GM18502 (cell line): ENCODE measurements around the gene TEX51.

Source experiments
- ATAC-seq: cut with Tn5 transposase; IDR thresholded peaks from one replicate; pipeline ENCODE4 v1.9.1; 2021; ENCODE audit warnings: mild to moderate bottlenecking; ENCODE audit not compliant: unreplicated experiment, poor library complexity

Gene TEX51

GRCh38 chr2:126946318-126947102 is 47.8 kb downstream of the TEX51 start:
- no peak for ATAC-seq

DNA sequence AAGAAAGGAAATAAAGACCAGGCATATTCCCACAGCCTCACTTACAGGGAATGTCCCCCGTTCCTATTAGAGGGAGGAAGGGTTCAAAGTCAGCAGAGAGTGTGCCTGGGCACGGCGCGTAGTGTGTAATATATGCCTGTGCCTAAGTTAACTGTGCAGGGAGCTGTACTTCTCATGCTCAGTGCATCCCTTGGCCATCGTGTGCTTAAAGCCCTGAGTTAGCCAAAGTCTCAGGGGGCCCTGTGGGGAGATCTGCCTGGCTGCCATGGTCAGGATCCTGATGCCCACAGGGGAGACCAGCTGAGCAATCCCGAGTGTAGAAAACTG is 48.4 kb downstream of the TEX51 start:
- ATAC-seq, result no peak

GRCh38 chr2:126949775-126950174 is 51.1 kb downstream of the TEX51 start:
- no peak for ATAC-seq

DNA sequence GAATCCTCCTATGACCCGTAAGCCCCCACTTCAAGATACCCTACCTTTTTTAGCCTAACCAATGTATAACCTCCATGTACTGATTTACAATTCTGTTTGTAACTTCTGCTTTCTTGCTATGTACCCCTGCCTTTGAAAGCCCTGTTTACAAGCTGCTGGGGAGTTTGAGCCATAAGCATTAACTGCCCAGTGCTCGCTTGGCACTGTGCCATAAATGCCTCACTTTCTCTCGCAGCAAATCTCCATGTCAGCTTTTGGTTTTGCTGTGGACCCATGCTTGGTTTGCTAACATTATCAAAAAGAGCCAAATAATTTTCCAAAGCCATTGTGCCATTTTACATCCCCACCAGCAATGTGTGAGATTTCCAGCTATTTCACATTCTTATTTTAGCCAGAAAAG is 51.8 kb downstream of the TEX51 start:
- ATAC-seq, result no peak
